GF-D8 (cell line): ENCODE data around the gene ARID4B.
"Not testable (repeated sequence)": the region's sequence is repeated elsewhere in the genome, so short reads cannot be mapped to it uniquely, and the experiment has no call there.

ENCODE experiments used
- DNase-seq: peaks from one replicate; lab custom pipeline; 2025; lab: John Stamatoyannopoulos, UW

The ARID4B gene, protein sequence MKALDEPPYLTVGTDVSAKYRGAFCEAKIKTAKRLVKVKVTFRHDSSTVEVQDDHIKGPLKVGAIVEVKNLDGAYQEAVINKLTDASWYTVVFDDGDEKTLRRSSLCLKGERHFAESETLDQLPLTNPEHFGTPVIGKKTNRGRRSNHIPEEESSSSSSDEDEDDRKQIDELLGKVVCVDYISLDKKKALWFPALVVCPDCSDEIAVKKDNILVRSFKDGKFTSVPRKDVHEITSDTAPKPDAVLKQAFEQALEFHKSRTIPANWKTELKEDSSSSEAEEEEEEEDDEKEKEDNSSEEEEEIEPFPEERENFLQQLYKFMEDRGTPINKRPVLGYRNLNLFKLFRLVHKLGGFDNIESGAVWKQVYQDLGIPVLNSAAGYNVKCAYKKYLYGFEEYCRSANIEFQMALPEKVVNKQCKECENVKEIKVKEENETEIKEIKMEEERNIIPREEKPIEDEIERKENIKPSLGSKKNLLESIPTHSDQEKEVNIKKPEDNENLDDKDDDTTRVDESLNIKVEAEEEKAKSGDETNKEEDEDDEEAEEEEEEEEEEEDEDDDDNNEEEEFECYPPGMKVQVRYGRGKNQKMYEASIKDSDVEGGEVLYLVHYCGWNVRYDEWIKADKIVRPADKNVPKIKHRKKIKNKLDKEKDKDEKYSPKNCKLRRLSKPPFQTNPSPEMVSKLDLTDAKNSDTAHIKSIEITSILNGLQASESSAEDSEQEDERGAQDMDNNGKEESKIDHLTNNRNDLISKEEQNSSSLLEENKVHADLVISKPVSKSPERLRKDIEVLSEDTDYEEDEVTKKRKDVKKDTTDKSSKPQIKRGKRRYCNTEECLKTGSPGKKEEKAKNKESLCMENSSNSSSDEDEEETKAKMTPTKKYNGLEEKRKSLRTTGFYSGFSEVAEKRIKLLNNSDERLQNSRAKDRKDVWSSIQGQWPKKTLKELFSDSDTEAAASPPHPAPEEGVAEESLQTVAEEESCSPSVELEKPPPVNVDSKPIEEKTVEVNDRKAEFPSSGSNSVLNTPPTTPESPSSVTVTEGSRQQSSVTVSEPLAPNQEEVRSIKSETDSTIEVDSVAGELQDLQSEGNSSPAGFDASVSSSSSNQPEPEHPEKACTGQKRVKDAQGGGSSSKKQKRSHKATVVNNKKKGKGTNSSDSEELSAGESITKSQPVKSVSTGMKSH (N-terminal part only)

DNA sequence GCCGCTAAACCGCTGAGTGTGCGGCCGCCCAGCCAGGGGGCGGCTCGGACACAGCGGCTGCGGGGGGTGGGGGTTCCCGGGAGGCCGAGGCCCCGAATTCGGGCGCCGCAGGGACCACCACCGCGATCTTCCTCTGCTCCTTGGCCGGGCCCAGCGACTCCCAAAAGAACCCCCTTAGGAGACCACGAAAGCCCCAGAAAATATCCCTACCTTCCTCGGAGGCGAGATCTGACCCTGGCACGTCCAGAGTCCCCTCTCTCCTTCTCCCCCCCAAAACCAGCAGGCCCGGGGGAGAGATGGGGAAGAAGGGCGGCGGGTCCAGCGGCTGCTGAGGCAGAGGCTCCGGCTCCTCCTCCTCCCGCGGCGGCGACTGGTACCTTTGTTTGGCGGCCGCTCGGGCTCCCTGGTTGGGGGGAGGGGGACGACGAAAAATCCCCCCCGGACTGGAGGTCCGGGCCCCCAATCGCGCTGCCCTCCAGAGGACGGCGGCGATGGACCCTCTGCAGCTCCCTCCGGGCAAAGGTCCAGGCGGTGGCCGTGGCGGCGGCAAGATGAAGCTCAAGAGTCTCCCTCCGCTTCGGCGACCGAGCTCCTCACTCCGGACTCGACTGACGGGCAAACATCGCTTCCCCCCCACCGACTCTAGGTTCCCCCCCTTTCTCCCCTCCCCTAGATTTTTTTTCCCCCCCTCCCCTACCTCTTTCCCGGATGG lies at the start of gene ARID4B:
Gene ARID4B (minus strand): TSS at position 621 of the 712 bp plus-strand sequence. CDS start 1,260 bp downstream, outside the sequence.
- DNase-seq = no peak

DNA sequence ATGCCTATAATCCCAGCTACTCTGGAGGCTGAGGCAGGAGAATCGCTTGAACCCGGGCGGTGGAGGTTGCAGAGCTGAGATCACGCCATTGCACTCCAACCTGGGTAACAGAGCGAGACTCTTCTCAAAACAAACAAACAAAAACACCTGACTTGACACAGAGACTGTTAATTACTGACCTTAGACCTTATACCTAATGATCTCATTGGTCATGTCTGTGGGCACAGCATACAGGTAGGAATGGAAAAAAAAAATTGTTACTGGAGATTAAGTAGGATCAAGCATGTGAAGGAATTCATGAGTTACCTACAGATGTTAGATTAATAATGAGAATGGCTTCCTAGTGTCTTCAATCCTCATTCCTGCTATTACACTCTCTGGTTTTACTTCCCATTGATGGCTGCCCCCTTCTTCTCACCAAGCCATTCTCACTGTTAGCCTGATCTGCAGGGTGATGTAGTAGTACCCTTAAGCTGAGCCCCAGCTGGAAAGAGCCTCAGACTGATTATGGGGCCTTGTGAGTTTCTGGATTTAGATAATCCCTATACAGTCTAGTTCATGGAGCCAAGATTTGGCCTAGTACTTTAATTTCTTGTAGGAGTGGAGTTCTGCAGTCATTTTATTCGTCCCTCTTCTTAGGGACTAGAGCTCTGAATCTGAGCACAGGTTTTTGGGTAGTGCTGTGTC lies 48.1 kb upstream of the ARID4B start:
- DNase-seq = no peak

DNA sequence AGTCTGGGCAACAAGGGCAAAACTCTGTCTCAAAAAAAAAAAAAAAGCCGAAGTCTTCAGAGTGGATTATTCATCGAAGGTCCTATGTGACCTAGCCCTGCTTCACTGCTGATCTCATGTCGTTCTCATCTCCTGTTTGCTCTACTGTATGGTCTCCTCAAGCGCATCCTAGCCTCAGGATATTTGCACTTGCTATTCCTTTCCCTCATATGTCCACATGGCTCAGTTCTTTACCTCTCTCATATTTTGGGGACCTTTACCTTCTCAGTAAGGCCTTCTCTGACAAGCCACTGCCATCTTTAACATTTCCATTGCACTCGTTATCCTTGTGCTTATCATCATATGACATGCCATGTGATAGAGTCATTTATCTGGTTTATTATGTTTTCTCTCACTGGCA lies 41.8 kb upstream of the ARID4B start:
- DNase-seq = no peak

DNA sequence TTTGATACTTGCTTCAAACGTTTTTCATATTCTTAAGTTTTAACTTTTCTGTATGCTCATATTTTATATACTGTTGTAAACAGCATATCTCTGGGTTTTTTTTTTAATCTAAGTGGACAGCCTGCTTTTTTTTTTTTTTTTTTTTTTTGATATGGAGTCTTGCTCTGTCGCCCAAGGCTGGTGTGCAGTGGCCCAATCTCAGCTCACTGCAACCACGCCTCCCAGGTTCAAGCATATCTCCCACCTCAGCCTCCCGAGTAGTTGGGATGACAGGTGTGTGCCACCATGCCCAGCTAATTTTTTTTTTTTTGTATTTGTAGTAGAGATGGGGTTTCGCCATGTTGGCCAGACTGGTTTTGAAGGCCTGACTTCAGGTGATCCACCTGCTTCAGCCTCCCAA lies 40.4 kb upstream of the ARID4B start:
- DNase-seq = no peak

DNA sequence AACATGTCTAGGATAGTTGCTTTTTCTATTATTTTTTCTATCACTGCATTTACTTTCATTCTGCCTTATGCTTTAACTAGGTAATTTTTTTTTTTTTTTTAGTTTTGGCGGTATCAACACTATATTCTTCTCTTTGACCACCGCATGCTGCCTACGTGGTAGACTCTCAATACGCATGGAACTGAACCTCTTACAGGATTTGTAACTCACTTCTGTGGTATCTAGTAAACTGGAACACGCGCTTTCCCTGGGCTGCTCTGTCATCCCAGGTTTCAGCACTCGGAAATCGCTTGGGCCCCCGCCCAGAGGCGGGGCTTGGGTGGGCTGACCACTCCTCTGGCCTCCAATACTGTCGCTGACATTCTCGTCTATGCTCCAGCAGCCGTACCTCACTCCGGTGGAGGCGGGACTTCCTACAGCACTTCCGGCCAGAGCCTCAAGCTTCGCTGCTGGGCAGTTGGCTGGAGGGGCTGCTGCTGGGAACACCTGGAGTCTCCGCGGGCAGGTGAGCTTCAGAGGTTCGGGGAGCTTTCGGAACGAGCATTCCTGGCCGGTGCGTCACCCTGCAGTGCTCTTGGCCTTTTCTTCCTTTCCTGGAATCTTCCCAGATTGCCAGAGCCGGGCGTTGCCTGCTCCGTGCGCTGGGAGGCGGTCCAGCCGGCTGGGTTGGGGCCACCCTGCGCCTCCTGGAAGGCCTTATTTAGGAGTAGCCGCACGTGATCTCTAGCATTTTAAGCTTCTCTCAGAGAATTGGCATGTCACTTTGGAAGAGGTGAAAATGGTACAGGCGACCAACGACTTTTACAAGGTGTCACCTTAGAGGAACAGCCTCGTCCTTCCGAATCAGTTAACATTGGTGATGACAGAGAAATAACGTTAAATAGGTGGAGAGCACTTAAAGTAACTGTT lies 39.3 kb upstream of the ARID4B start, which contains the start of gene TBCE:
Gene TBCE (plus strand): TSS at position 428 of the 909 bp plus-strand sequence. CDS start 12,623 bp downstream, outside the sequence.
- peak; percentile 92 for DNase-seq

DNA sequence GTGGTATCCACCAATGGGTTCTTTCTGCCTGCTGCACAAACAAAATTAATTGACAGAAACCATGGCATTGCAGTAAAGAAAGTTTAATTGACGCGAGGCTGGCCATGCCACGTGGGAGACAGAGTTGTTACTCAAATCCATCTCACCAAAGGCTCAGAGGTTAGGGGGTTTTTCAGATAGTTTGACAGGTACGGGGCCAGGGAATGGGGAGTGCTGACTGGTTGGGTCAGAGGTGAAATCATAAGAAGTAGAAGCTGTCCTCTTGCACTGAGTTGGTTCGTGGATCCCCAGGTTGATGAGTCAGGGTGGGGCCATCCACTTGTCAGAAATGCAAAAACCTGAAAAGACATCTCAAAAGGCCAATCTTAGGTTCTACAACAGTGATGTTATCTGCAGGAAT lies 38.3 kb upstream of the ARID4B start:
- no peak for DNase-seq

DNA sequence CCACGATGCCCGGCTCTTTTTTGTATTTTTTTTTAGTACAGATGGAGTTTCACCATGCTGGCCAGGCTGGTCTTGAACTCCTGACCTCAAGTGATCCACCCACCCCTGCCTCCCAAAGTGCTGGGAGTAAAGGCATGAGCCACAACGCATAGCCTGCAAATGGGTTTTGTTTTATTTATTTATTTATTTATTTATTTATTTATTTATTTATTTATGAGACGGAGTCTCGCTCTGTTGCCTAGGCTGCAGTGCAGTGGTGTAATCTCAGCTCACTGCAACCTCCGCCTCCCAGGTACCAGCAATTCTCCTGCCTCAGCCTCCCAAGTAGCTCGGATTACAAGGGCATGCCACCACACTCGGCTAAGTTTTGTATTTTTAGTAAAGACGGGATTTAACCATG lies 36.2 kb upstream of the ARID4B start:
- not testable (repeated sequence) for DNase-seq

DNA sequence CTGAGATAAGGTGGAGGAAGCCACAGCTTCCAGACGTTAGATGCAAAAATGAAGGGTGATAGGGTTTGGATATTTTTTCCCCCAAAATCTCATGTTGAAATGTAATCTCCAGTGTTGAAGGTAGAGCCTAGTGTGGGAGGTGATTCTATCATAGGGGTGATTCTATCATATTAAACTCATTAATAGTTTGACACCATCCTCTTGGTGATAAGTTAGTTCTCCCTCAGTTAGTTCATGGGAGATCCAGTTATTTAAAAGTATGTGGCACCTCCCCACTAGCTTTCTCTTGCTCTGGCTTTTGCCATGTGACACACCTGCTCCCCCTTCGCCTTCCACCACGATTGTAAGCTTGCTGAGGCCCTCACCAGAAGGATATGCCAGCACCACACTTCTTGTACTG lies 30.9 kb upstream of the ARID4B start:
- DNase-seq = no peak

DNA sequence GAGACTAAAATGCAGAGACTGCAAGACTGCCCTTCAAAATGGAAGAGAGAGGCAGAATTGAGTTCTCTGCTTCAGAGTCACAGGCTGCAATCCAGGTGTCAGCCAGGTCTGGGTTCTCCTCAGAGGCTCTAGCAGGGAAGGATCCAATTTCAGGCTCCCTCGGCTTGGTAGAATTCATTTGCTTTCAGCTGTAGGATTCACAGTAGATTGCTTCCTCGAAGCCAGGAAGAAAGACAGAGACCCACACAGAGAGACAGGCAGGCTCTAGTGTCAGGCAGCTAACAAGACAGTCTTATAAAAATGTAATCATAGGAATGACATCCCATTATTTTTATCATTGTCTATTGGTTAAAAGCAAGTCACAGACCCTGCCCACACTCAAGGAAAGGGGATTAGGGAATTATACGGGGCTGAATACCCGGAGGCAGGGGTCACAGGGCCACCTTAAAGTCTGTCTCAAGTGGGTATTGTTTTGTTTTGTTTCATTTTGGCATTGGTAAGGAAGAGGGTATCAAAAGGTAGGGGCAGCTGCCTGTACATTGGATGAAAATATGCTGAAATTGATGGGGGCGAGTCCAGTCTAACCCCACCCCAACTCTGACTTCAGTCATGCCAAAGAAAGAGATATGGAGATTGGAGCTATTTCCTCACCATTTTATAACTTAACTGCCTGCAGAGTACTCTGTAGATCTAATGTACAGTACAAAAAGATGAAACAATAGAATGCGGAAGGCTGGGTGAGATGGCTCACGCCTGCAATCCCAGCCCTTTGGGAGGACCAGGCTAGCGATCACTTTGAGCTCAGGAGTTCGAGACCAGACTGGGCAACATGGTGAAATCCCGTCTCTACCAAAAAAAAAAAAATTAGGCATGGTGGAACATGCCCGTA lies 29.8 kb upstream of the ARID4B start:
- no peak for DNase-seq

DNA sequence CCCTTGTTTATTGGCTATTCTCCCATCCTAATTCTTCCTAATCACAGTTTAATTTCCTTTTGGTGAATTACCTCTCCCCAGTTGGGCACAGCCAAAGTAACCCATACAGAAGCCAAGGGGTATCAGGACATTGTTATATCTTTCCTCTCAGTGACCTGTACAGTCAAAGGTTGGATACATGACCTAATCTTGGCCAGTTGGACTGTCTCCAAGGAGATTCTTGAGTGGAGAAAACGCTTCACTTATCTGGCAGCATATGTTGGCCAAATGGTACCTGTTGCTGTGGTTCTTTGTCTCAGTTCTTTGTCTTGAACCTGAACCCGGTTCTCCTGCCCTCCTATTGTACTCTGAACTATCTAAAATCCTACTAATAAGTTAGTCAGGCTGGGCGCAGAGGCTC lies 23.9 kb upstream of the ARID4B start:
- no peak for DNase-seq

DNA sequence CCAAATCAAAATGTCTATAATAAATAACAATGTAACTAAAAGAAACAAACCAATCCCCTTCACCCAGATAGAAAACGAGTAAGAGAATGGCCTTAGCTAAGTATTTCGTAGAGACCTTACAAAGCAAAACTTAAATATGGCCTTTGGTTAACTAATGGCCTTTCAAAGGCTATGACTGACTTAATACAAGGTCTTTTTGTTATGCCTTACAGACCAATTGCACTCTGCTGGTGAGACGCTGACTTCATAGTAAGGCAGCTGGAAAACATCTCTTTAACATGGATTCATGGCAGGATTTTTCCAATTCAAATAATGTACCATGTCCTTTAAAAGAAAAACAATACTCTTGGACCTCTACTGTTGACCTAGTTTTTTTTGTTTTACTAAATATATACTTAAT lies 23.5 kb upstream of the ARID4B start:
- DNase-seq = no peak

DNA sequence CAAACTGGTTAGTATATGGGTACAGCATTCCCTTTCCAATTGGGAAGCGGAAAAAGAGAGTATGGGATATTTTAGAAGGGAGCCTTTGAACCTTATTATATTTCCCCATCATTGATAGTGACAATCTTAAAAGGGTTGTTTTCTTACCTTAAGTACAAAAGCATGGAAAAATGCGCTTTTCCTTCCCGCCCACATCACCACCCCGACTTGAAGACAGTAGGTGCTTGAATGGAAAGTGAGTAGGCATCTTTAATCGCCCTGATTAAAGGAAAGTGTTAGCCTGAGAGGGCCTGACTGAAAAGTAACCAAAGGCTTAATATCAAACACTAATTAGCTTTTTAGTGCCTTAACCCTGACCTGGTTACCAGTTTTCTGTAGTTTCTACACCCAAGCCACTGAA lies 15.7 kb upstream of the ARID4B start:
- no peak for DNase-seq

DNA sequence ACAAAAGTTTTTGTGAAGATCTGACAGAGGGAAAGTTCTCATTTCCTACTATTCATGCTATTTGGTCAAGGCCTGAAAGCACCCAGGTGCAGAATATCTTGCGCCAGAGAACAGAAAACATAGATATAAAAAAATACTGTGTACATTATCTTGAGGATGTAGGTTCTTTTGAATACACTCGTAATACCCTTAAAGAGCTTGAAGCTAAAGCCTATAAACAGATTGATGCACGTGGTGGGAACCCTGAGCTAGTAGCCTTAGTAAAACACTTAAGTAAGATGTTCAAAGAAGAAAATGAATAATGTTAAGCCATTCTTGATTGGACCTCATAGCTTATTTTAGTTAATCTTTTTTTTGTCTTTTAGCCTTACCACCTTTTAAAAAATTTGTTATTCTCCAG lies 14.5 kb upstream of the ARID4B start:
- DNase-seq = no peak

DNA sequence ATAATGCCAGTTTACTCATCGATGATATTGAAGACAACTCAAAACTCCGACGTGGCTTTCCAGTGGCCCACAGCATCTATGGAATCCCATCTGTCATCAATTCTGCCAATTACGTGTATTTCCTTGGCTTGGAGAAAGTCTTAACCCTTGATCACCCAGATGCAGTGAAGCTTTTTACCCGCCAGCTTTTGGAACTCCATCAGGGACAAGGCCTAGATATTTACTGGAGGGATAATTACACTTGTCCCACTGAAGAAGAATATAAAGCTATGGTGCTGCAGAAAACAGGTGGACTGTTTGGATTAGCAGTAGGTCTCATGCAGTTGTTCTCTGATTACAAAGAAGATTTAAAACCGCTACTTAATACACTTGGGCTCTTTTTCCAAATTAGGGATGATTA lies 14.1 kb upstream of the ARID4B start:
- DNase-seq = no peak

DNA sequence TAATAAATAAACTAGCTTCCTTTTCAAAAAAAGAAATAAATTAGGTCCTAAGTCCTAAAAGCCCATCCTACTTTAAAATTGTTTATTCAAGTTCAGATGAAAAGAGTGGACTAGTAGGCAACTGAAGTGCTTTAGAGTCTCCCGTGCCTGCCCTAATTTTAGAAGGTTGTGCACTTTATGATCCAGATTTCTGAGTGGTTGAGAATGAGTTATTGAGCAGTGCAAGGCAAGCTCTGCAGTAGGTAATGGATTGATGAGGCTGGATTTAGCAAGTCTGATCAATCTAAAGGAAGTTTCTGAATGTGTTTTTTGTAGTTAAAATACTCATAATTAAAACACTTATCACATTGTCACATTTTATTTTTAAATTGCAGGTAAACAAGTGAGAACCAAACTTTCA lies 13.4 kb upstream of the ARID4B start:
- no peak for DNase-seq

DNA sequence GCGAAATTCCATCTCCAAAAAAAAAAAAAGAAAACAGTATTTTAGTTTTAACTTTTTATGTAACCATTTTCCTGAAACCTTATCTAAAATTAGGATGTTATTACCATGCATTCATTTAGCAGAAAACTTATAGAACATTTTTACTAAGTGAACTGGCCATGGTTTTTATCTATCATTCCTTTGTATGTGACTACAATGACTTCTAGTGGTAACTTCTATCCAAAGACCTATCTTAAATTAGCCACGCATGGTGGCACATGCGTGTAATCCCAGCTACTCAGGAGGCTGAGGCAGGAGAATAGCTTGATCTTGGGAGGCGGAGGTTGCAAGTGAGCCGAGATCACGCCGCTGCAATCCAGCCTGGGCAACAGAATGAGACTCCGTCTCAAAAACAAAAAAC lies 11.8 kb upstream of the ARID4B start:
- DNase-seq = no peak

DNA sequence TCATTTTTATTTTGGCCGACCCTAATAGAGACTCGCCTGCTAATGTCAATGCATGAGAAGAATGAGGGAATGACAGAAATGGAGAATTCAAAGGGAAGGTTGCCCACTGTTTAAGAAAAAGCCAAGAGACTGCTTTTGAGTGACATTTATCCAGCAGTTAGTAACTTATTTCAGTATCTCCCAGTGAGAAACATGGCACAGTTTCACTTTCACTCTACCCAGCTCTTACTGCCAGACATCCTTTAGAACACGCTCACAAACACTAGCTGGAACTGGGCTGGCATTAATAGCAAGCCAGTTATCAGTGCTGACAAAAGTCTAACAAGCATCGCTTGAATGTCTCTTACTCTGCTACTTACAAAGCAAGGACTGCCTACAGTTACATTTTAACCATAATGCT lies 8.9 kb upstream of the ARID4B start:
- no peak for DNase-seq

DNA sequence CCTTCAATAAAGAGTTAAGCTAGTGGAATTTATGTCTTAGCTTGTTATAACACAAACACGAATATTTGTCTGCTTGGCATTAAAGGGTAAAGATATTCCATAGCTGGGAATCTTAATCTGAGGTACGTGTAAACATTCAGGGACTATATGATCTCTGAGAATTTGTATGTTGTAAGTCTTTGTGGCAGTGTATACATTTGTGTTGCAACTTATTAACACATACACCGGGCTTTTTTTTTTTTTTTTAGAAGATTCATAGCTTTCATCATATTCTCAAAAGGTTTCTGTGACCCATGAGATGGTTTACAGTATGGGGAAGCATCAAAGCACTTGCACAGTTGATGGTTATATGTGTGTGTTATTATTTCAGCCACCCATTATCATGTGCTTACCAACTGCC lies 3.4 kb upstream of the ARID4B start:
- no peak for DNase-seq

DNA sequence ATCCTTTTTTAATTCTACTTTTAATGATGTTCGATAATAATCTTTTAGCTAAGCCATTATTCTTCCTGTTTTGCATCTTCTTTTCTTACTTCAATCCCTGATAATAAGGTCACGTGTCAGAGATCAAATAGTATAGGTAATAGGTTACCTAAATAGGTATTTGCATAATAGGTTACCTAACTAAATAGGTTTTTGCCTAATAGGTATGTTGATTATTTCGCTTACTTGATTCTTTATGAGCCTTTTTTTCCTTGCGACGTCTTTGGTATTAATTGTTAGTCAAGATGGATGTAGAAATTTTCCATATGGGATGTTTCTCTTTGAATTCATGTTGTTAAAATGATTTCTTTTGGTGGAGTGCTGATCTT lies 2.9 kb upstream of the ARID4B start:
- DNase-seq = no peak
